Measurements from ENCODE around the gene ASTN1. TPM values are rescaled to one million over a fixed set of nuclear protein-coding genes. Genes with fewer than 3 reads are reported as not detected.

ASTN1 gene
- total RNA-seq, 3 donors from 2014 or later (not counting 1 experiment from before 2014, with no cell fraction given) = not detected

DNA sequence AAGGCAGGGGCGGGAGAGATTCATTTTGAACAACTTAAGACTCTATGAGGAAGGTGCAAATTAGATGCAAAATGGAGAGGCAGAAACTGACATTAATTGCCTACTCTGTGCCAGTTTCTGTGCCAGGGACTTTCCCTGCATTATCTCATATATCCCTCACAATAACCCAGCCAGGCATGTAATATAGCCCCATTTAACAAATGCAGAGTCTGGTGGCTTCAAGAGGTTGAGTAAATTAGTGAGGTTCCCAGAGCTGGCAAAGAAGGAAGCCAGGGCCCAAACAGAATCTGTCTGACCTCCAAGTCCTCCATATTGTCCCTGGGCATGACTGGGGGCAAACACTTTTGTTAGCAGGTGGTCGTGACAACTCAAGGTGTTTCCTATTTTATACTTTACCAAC is 199.8 kb downstream of the ASTN1 start:
- Mint-ChIP-seq H3K4me1 (no peaks in the 10 kb centered on the region), H3K27ac (no peak overlapping the region), H3K36me3 (no peaks in the 10 kb centered on the region), H3K27me3 (ENCODE audit: low read depth in 2 of 2) (no peaks in the 10 kb centered on the region), H3K4me3 (no peak overlapping the region), H3K9me3 (peaks cover 0 to 7% of the 10 kb centered on the region in 2 donors)
- no peaks in the 10 kb centered on the region for H3K27me3 ChIP-seq (ENCODE audit: control insufficient read depth, insufficient read depth, low read length)
- no peaks in the 10 kb centered on the region for H3K9me3 ChIP-seq (ENCODE audit: control insufficient read depth, insufficient read depth, low read length)
- ATAC-seq (no peak), DNase-seq (no peak)
- TF ChIP-seq, protein P1, sequence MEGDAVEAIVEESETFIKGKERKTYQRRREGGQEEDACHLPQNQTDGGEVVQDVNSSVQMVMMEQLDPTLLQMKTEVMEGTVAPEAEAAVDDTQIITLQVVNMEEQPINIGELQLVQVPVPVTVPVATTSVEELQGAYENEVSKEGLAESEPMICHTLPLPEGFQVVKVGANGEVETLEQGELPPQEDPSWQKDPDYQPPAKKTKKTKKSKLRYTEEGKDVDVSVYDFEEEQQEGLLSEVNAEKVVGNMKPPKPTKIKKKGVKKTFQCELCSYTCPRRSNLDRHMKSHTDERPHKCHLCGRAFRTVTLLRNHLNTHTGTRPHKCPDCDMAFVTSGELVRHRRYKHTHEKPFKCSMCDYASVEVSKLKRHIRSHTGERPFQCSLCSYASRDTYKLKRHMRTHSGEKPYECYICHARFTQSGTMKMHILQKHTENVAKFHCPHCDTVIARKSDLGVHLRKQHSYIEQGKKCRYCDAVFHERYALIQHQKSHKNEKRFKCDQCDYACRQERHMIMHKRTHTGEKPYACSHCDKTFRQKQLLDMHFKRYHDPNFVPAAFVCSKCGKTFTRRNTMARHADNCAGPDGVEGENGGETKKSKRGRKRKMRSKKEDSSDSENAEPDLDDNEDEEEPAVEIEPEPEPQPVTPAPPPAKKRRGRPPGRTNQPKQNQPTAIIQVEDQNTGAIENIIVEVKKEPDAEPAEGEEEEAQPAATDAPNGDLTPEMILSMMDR (IDR thresholded peaks at IDR 0.05) = no peak
- 73% methylated on average over 2 of the region's 2 CpGs for WGBS (ENCODE audit: insufficient coverage)
- intact Hi-C loops (cut with micrococcal nuclease) = no loop called here
- no peak overlapping the region for H3K4me3 ChIP-seq (ENCODE audit: low read length)
- H3K36me3 ChIP-seq (ENCODE audit: control insufficient read depth, insufficient read depth, low read length) = no peaks in the 10 kb centered on the region
- H3K4me1 ChIP-seq (ENCODE audit: control insufficient read depth, insufficient read depth, low read length) = no peaks in the 10 kb centered on the region
- H3K27ac ChIP-seq (ENCODE audit: low read length) = no peak overlapping the region

DNA sequence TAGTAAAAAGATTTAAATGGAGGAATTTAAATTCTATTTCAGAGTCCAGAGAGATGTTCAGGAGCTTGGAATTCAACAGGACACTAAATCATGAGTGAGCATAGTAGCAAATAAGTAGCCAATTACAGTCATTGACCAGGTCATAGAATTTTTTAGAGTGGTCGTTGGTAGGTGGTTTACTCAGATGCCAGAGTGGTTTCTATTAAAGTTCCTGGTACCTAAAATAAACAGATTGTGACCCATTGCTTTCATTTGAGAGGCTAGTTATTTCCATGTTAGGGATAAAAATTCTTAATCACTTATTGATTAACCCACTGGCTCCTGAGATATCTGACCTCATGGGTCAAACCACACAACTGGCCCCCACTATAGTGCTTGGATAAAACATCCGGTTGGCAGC is 201.3 kb downstream of the ASTN1 start:
- Mint-ChIP-seq H3K27ac (no peak overlapping the region), H3K4me1 (no peaks in the 10 kb centered on the region), H3K36me3 (no peaks in the 10 kb centered on the region), H3K27me3 (ENCODE audit: low read depth in 2 of 2) (no peaks in the 10 kb centered on the region), H3K9me3 (peaks cover 0 to 4% of the 10 kb centered on the region in 2 donors), H3K4me3 (no peak overlapping the region)
- ATAC-seq (no peak), DNase-seq (no peak)
- no peaks in the 10 kb centered on the region for H3K9me3 ChIP-seq (ENCODE audit: control insufficient read depth, insufficient read depth, low read length)
- H3K4me3 ChIP-seq (ENCODE audit: low read length) = no peak overlapping the region
- WGBS (ENCODE audit: insufficient coverage) = 85% methylated on average over 2 of the region's 2 CpGs
- no peaks in the 10 kb centered on the region for H3K27me3 ChIP-seq (ENCODE audit: control insufficient read depth, insufficient read depth, low read length)
- intact Hi-C loops (cut with micrococcal nuclease) = no loop called here
- H3K4me1 ChIP-seq (ENCODE audit: control insufficient read depth, insufficient read depth, low read length) = no peaks in the 10 kb centered on the region
- TF ChIP-seq, protein P1 (IDR thresholded peaks at IDR 0.05) = no peak
- H3K27ac ChIP-seq (ENCODE audit: low read length) = no peak overlapping the region
- H3K36me3 ChIP-seq (ENCODE audit: control insufficient read depth, insufficient read depth, low read length) = no peaks in the 10 kb centered on the region

DNA sequence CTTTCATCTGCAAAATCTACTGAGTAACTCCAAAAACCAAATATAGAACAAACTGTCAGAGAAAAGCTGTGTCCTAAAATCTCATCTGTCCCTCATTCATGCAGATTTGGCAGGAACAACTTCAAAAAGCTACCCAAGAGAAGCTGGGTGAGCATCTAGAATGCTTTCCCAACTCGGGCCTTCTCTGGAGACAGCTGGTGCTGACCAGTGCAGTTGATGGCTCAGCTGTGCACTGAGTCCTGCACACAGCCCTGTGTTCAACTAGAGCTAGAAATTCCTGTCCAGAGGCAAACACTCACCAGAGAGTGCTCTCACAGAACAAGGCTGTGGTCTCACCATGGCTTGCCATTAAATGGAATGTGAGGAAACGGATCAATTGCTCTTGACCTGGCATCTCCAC is 202.8 kb downstream of the ASTN1 start:
- Histone ChIP-seq H3K9me3 (ENCODE audit: control insufficient read depth, insufficient read depth, low read length) (no peaks in the 10 kb centered on the region), H3K36me3 (ENCODE audit: control insufficient read depth, insufficient read depth, low read length) (no peaks in the 10 kb centered on the region), H3K27me3 (ENCODE audit: control insufficient read depth, insufficient read depth, low read length) (no peaks in the 10 kb centered on the region), H3K27ac (ENCODE audit: low read length) (no peak overlapping the region), H3K4me1 (ENCODE audit: control insufficient read depth, insufficient read depth, low read length) (no peaks in the 10 kb centered on the region), H3K4me3 (ENCODE audit: low read length) (no peak overlapping the region)
- H3K9me3 Mint-ChIP-seq = peaks cover 0 to 4% of the 10 kb centered on the region in 2 donors
- TF ChIP-seq, protein P1 (IDR thresholded peaks at IDR 0.05) = no peak
- 72% methylated on average over 2 of the region's 2 CpGs for WGBS (ENCODE audit: insufficient coverage)
- H3K4me3 Mint-ChIP-seq = no peak overlapping the region
- ATAC-seq = no peak
- H3K4me1 Mint-ChIP-seq = no peaks in the 10 kb centered on the region
- no peak overlapping the region for H3K27ac Mint-ChIP-seq
- no peak for DNase-seq
- no peaks in the 10 kb centered on the region for H3K36me3 Mint-ChIP-seq
- intact Hi-C loops (cut with micrococcal nuclease) = no loop called here
- no peaks in the 10 kb centered on the region for H3K27me3 Mint-ChIP-seq (ENCODE audit: low read depth in 2 of 2)

DNA sequence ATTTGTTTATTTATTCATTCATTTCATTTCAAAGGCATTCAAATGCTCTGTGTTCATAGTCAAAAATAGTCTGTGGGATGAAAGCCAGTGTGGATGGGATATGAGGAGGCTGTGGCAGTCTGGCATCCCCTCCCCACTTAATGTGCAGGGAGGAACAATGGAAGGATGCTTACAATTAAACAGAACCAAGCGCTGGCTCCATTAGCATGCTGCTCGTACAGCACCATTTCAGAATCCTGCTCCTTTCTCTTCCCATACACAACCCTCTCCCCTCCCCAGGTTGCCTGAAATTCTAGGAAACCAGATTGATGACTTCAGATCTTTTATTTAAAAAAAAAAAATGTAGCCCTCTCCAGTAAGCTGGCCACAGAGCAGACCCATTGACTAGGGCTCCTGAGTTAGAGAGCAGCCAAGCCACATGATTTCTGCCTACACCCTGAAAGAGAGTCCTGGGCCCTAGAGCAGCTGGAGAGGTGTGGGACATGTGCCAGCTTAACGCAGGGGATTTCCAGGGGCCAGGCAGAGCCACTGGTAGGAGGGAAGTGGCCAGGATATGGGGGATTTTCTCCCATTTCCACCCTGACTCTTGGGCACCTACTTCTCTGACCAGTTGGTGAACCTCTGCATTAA is 205.2 kb downstream of the ASTN1 start:
- DNase-seq (no peak), ATAC-seq (no peak)
- WGBS (ENCODE audit: insufficient coverage) = 72% methylated on average over 3 of the region's 3 CpGs
- intact Hi-C loops (cut with micrococcal nuclease) = no loop called here
- Histone ChIP-seq H3K9me3 (ENCODE audit: control insufficient read depth, insufficient read depth, low read length) (no peaks in the 10 kb centered on the region), H3K4me1 (ENCODE audit: control insufficient read depth, insufficient read depth, low read length) (no peaks in the 10 kb centered on the region), H3K27me3 (ENCODE audit: control insufficient read depth, insufficient read depth, low read length) (no peaks in the 10 kb centered on the region), H3K27ac (ENCODE audit: low read length) (no peak overlapping the region), H3K4me3 (ENCODE audit: low read length) (no peak overlapping the region), H3K36me3 (ENCODE audit: control insufficient read depth, insufficient read depth, low read length) (no peaks in the 10 kb centered on the region)
- TF ChIP-seq, protein P1 (IDR thresholded peaks at IDR 0.05) = no peak
- Mint-ChIP-seq H3K27ac (no peak overlapping the region), H3K4me1 (no peaks in the 10 kb centered on the region), H3K27me3 (ENCODE audit: low read depth in 2 of 2) (no peaks in the 10 kb centered on the region), H3K36me3 (no peaks in the 10 kb centered on the region), H3K4me3 (no peak overlapping the region), H3K9me3 (peaks cover 0 to 4% of the 10 kb centered on the region in 2 donors)

All from natural killer cell (primary cell).